Measurements from ENCODE around the gene TRAF4. TPM values are rescaled to one million over a fixed set of nuclear protein-coding genes. Genes with fewer than 3 reads are reported as not detected.

TRAF4 gene
- total and polyA plus RNA-seq, 9 of the 15 experiments (the other 6 are each of a cell fraction or from before 2014, with no cell fraction given), result 2.4 to 147 (median 72.4) TPM

GRCh38 chr17:28711723-28712031, 32.1 kb upstream of the TRAF4 start, which contains the start of gene PROCA1 (continued):
- TF ChIP-seq ZNF407 (IDR thresholded peaks at IDR 0.05; ENCODE audit: low read depth), result no peak
- TF ChIP-seq ZBTB8A (IDR thresholded peaks at IDR 0.05; ENCODE audit: partially characterized antibody), result no peak
- no peak for TF ChIP-seq RBM25 (IDR thresholded peaks at IDR 0.05; ENCODE audit: low read depth, low read length, severe bottlenecking)
- no peak for TF ChIP-seq ZNF57 (CRISPR knock-in tag; IDR thresholded peaks at IDR 0.05)
- TF ChIP-seq MBD2 (IDR thresholded peaks at IDR 0.05; ENCODE audit: borderline replicate concordance, low read depth), result no peak
- no peak for TF ChIP-seq POU5F1 (IDR thresholded peaks at IDR 0.05; ENCODE audit: borderline replicate concordance, low read depth, low read length, partially characterized antibody)
- no peak for TF ChIP-seq PKNOX1 (IDR thresholded peaks at IDR 0.05)
- no peak; the same call in none of the 2 replicates for TF ChIP-seq LEF1 (IDR thresholded peaks at IDR 0.05)
- no peak for TF ChIP-seq HCFC1 (IDR thresholded peaks at IDR 0.05; ENCODE audit: low read depth, low read length)
- TF ChIP-seq GABPB2 (CRISPR knock-in tag; conservative IDR thresholded peaks at IDR 0.05), result no peak
- peak; percentile 71; the same call in 1 of the 2 replicates for TF ChIP-seq ZNF668 (CRISPR knock-in tag; IDR thresholded peaks at IDR 0.05)
- no peak for TF ChIP-seq CREBBP (IDR thresholded peaks at IDR 0.05; ENCODE audit: low read depth, low read length)
- no peak for TF ChIP-seq BCL6 (CRISPR knock-in tag; IDR thresholded peaks at IDR 0.05)
- TF ChIP-seq CREB1 (IDR thresholded peaks at IDR 0.05), result no peak
- peak; percentile 23; the same call in 1 of the 2 replicates for TF ChIP-seq CREB1 (CRISPR knock-in tag; IDR thresholded peaks at IDR 0.05)
- TF ChIP-seq HDAC8 (tag; IDR thresholded peaks at IDR 0.05), result no peak
- TF ChIP-seq ETS2 (tag; IDR thresholded peaks at IDR 0.05; ENCODE audit: borderline replicate concordance, poor library complexity, severe bottlenecking), result no peak
- TF ChIP-seq ZNF639 (CRISPR knock-in tag; conservative IDR thresholded peaks at IDR 0.05 in 1 of 2, IDR thresholded peaks at IDR 0.05 in 1 of 2), result peak in 1 of 2 experiments; percentile 82; a peak in 2 of 4 replicates
- TF ChIP-seq ZNF224 (CRISPR knock-in tag; IDR thresholded peaks at IDR 0.05), result no peak
- no peak for TF ChIP-seq MCM2 (IDR thresholded peaks at IDR 0.05; ENCODE audit: low read depth)

All from K562 (cell line).